ENCODE results near the gene APOA4. TPM values are rescaled to one million over a fixed set of nuclear protein-coding genes. Genes with fewer than 3 reads are reported as not detected.

The APOA4 gene
- total RNA-seq, result not detected
- long read RNA-seq, result 0 reads

GRCh38 chr11:116823031-116823843, at the start of gene APOA4:
Gene APOA4, minus strand, starts transcription at chr11:116823304. Its CDS starts 113 bp downstream, at chr11:116823191.
- no peaks in the 10 kb centered on the region for H3K27me3 ChIP-seq
- H3K27ac ChIP-seq, result no peak within 1 kb of the TSS
- H3K4me3 ChIP-seq, result no peak within 1 kb of the TSS
- intact Hi-C loops (cut with DNase I), result no loop called here
- DNase-seq, result no peak
- no peaks in the 10 kb centered on the region for H3K9me3 ChIP-seq
- TF ChIP-seq CTCF (IDR thresholded peaks at IDR 0.05), result no peak
- no peaks in the 10 kb centered on the region for H3K4me1 ChIP-seq
- no peaks in the 10 kb centered on the region for H3K36me3 ChIP-seq
- ATAC-seq, result no peak

- no peak for ATAC-seq
- DNase-seq, result no peak
- peaks cover 83% of the 10 kb centered on the region for H3K36me3 ChIP-seq
- no peak overlapping the region for H3K4me3 ChIP-seq
- no peak for TF ChIP-seq CTCF (IDR thresholded peaks at IDR 0.05)
- intact Hi-C loops (cut with DNase I), result no loop called here
- H3K9me3 ChIP-seq, result no peaks in the 10 kb centered on the region
- H3K27me3 ChIP-seq, result no peaks in the 10 kb centered on the region
- no peak overlapping the region for H3K27ac ChIP-seq
- no peaks in the 10 kb centered on the region for H3K4me1 ChIP-seq
These were observed 48.1 kb upstream of the APOA4 start for GRCh38 chr11:116871248-116871647.

GRCh38 chr11:116870054-116870453, 47.0 kb upstream of the APOA4 start:
- no peak for TF ChIP-seq CTCF (IDR thresholded peaks at IDR 0.05)
- ATAC-seq, result no peak
- H3K27ac ChIP-seq, result no peak overlapping the region
- peaks cover 89% of the 10 kb centered on the region for H3K36me3 ChIP-seq
- H3K4me3 ChIP-seq, result no peak overlapping the region
- H3K9me3 ChIP-seq, result no peaks in the 10 kb centered on the region
- H3K27me3 ChIP-seq, result no peaks in the 10 kb centered on the region
- H3K4me1 ChIP-seq, result no peaks in the 10 kb centered on the region
- intact Hi-C loops (cut with DNase I), result no loop called here
- DNase-seq, result no peak

GRCh38 chr11:116869610-116870009, 46.5 kb upstream of the APOA4 start:
- Histone ChIP-seq H3K36me3 (peaks cover 89% of the 10 kb centered on the region), H3K27ac (no peak overlapping the region), H3K9me3 (no peaks in the 10 kb centered on the region), H3K27me3 (no peaks in the 10 kb centered on the region), H3K4me3 (no peak overlapping the region), H3K4me1 (no peaks in the 10 kb centered on the region)
- ATAC-seq (no peak), DNase-seq (no peak)
- intact Hi-C loops (cut with DNase I), result no loop called here
- no peak for TF ChIP-seq CTCF (IDR thresholded peaks at IDR 0.05)

- no peak for TF ChIP-seq CTCF (IDR thresholded peaks at IDR 0.05)
- DNase-seq (no peak), ATAC-seq (no peak)
- Histone ChIP-seq H3K27ac (no peak overlapping the region), H3K36me3 (peaks cover 84% of the 10 kb centered on the region), H3K4me1 (no peaks in the 10 kb centered on the region), H3K4me3 (no peak overlapping the region), H3K27me3 (no peaks in the 10 kb centered on the region), H3K9me3 (no peaks in the 10 kb centered on the region)
- intact Hi-C loops (cut with DNase I), result no loop called here
These were observed 45.0 kb upstream of the APOA4 start for GRCh38 chr11:116868066-116868465.

Data from upper lobe of right lung (tissue), 1 donor.